H1 (cell line): ENCODE measurements around the gene HMCN1. TPM values are rescaled to one million over a fixed set of nuclear protein-coding genes. Genes with fewer than 3 reads are reported as not detected.

Source experiments
- CTCF ChIA-PET: fragments of 300-600 bp; sonication (Branson Sonifier 250); formaldehyde crosslinking; loops from one replicate; lab custom pipeline; 2021; ENCODE audit not compliant: partially characterized antibody; lab: Charles Lee
- POLR2A ChIA-PET: fragments of 300-600 bp; sonication (Branson Sonifier 250); formaldehyde crosslinking; loops from one replicate; lab custom pipeline; 2021; ENCODE audit warnings: inconsistent platforms; ENCODE audit not compliant: partially characterized antibody; lab: Charles Lee
- DNase-seq, 2 experiments: peaks; one replicate each; pipeline versions ENCODE4 v3.0.0 to v3.0.0-alpha.2; 2010 to 2022; ENCODE audit warnings: low spot score in 2 of 2, low read depth in 1 of 2, mixed read lengths in 1 of 2
- FAIRE-seq: peaks from 2 replicates; lab custom pipeline; 2011; peaks lifted over from hg19 to GRCh38; lab: Jason Lieb, UNC
- H2AFZ ChIP-seq: 2 replicates; pipeline ENCODE4 v1.8.1; 2012; ENCODE audit warnings: low read length, inconsistent platforms
- H2AK5ac ChIP-seq: 2 replicates; pipeline ENCODE4 v1.6.1; 2013; ENCODE audit warnings: low read depth, low read length
- H2BK120ac ChIP-seq: replicated peaks from 2 replicates; pipeline ENCODE3; 2013; ENCODE audit warnings: low read depth, low read length, inconsistent platforms
- H2BK12ac ChIP-seq: 2 replicates; pipeline ENCODE4 v1.6.1; 2013; ENCODE audit warnings: low read depth, low read length
- H2BK15ac ChIP-seq: 2 replicates; pipeline ENCODE4 v1.6.1; 2013; ENCODE audit warnings: low read length
- H2BK20ac ChIP-seq: 2 replicates; pipeline ENCODE4 v1.6.1; 2013; ENCODE audit warnings: low read length
- H2BK5ac ChIP-seq: 2 replicates; pipeline ENCODE4 v1.6.1; 2013; ENCODE audit warnings: low read depth, low read length
- H3K14ac ChIP-seq: 2 replicates; pipeline ENCODE4 v1.6.1; 2013; ENCODE audit warnings: inconsistent platforms; ENCODE audit not compliant: insufficient read length
- H3K18ac ChIP-seq: 2 replicates; pipeline ENCODE4 v1.6.1; 2013; ENCODE audit warnings: low read length; ENCODE audit errors: extremely low read depth
- H3K23ac ChIP-seq: 2 replicates; pipeline ENCODE4 v1.6.1; 2013; ENCODE audit warnings: inconsistent platforms; ENCODE audit not compliant: insufficient read length
- H3K23me2 ChIP-seq: 2 replicates; pipeline ENCODE4 v1.6.1; 2013; ENCODE audit warnings: low read depth, low read length
- H3K27ac ChIP-seq: 2 replicates; pipeline ENCODE4 v1.6.1; 2011; ENCODE audit warnings: low read depth, low read length, inconsistent platforms
- H3K27me3 ChIP-seq, 4 experiments: replicated peaks in 1 of 4; 1 replicate in 1 of 4; 2 replicates in 3 of 4; pipeline versions ENCODE4 v1.6.1 to v1.8.1; 2011 to 2013; ENCODE audit warnings: low read length in 3 of 4, mild to moderate bottlenecking in 3 of 4, inconsistent platforms in 2 of 4, mixed read lengths in 2 of 4, moderate library complexity in 1 of 4; ENCODE audit not compliant: control insufficient read depth in 3 of 4, insufficient read depth in 3 of 4; ENCODE audit errors: extremely low read depth in 1 of 4
- H3K36me3 ChIP-seq, 4 experiments: 2 replicates each; pipeline versions ENCODE4 v1.6.1 to v1.8.1; 2011 to 2013; ENCODE audit warnings: mild to moderate bottlenecking in 4 of 4, low read length in 3 of 4, moderate library complexity in 2 of 4, control low read depth in 1 of 4, inconsistent platforms in 1 of 4; ENCODE audit not compliant: insufficient read depth in 4 of 4, control insufficient read depth in 2 of 4
- H3K4ac ChIP-seq: replicated peaks from 2 replicates; pipeline ENCODE3; 2013; ENCODE audit warnings: low read length, low read depth, mixed read lengths, inconsistent platforms; ENCODE audit not compliant: insufficient read length
- H3K4me1 ChIP-seq, 4 experiments: replicated peaks in 1 of 4; 1 replicate in 1 of 4; 2 replicates in 3 of 4; pipeline versions ENCODE4 v1.6.1 to v1.8.1; 2011 to 2013; ENCODE audit warnings: low read length in 3 of 4, inconsistent platforms in 2 of 4, mixed read lengths in 1 of 4; ENCODE audit not compliant: insufficient read depth in 4 of 4, control insufficient read depth in 3 of 4
- H3K4me2 ChIP-seq, 2 experiments: 2 replicates each; pipeline versions ENCODE4 v1.6.1 to v1.8.1; 2011 to 2013; ENCODE audit warnings: low read depth in 2 of 2, low read length in 2 of 2, control low read depth in 1 of 2, inconsistent platforms in 1 of 2, mild to moderate bottlenecking in 1 of 2; ENCODE audit not compliant: insufficient read depth in 1 of 2
- H3K4me3 ChIP-seq, 4 experiments: fragments of 200-600, 300-600 bp in 1 of 4; sonication (generic), shearing (Covaris generic), sonication (Bioruptor Twin) in 1 of 4; 2 replicates each; pipeline versions ENCODE4 v1.5.1 to v1.8.1; 2011 to 2016; ENCODE audit warnings: low read length in 4 of 4, low read depth in 3 of 4, control low read depth in 2 of 4, inconsistent platforms in 2 of 4, mild to moderate bottlenecking in 2 of 4, mixed read lengths in 1 of 4, moderate library complexity in 1 of 4; ENCODE audit not compliant: insufficient read depth in 2 of 4; ENCODE audit errors: extremely low read depth in 1 of 4
- H3K56ac ChIP-seq: replicated peaks from 2 replicates; pipeline ENCODE3; 2013; ENCODE audit warnings: low read depth, mild to moderate bottlenecking, mixed read lengths, low read length, inconsistent platforms; ENCODE audit not compliant: insufficient read length
- H3K79me1 ChIP-seq: 2 replicates; pipeline ENCODE4 v1.6.1; 2013; ENCODE audit warnings: low read depth, low read length, control low read depth
- H3K79me2 ChIP-seq, 2 experiments: 2 replicates each; pipeline versions ENCODE4 v1.6.1 to v1.8.1; 2012 to 2013; ENCODE audit warnings: low read length in 2 of 2, mild to moderate bottlenecking in 2 of 2, inconsistent platforms in 1 of 2; ENCODE audit not compliant: insufficient read depth in 2 of 2, control insufficient read depth in 1 of 2
- H3K9ac ChIP-seq, 4 experiments: replicated peaks in 1 of 4; 1 replicate in 1 of 4; 2 replicates in 3 of 4; pipeline versions ENCODE4 v1.6.1 to v1.8.1; 2011 to 2013; ENCODE audit warnings: low read depth in 3 of 4, low read length in 3 of 4, control low read depth in 2 of 4, mild to moderate bottlenecking in 2 of 4, moderate library complexity in 2 of 4, inconsistent platforms in 1 of 4; ENCODE audit errors: extremely low read depth in 1 of 4
- H3K9me3 ChIP-seq, 2 experiments: 2 replicates each; pipeline versions ENCODE4 v1.6.1 to v1.8.1; 2012 to 2013; ENCODE audit warnings: mild to moderate bottlenecking in 2 of 2, moderate library complexity in 2 of 2, control low read depth in 1 of 2, inconsistent platforms in 1 of 2, low read depth in 1 of 2, low read length in 1 of 2, mixed read lengths in 1 of 2; ENCODE audit not compliant: insufficient read depth in 2 of 2
- H4K20me1 ChIP-seq, 2 experiments: replicated peaks in 1 of 2; 2 replicates each; pipeline versions ENCODE3 to v1.8.1; 2011 to 2013; ENCODE audit warnings: inconsistent platforms in 2 of 2, low read length in 2 of 2, mild to moderate bottlenecking in 1 of 2; ENCODE audit not compliant: insufficient read depth in 2 of 2, control insufficient read depth in 1 of 2
- H4K5ac ChIP-seq: 2 replicates; pipeline ENCODE4 v1.6.1; 2013; ENCODE audit warnings: low read length, low read depth, mixed read lengths, inconsistent platforms; ENCODE audit not compliant: insufficient read length
- H4K8ac ChIP-seq: 2 replicates; pipeline ENCODE4 v1.8.0; 2013; ENCODE audit warnings: mild to moderate bottlenecking, moderate library complexity, low read length, inconsistent platforms; ENCODE audit not compliant: insufficient read depth; ENCODE audit errors: extremely low read depth
- H4K91ac ChIP-seq: replicated peaks from 2 replicates; pipeline ENCODE3; 2013; ENCODE audit warnings: low read length, mixed read lengths, inconsistent platforms; ENCODE audit not compliant: insufficient read length
- CEBPB ChIP-seq: IDR thresholded peaks from 2 replicates; pipeline ENCODE4 v1.6.1; 2012; ENCODE audit warnings: low read depth, low read length
- CHD1 ChIP-seq: IDR thresholded peaks from 2 replicates; pipeline ENCODE4 v1.6.1; 2012; ENCODE audit warnings: low read depth, low read length, improper control_type of control experiment
- KDM4A ChIP-seq: IDR thresholded peaks from one replicate; pipeline ENCODE4 v1.7.1; 2012; ENCODE audit warnings: low read depth, mild to moderate bottlenecking, moderate library complexity, low read length, inconsistent platforms; ENCODE audit not compliant: severe bottlenecking
- RBBP5 ChIP-seq: IDR thresholded peaks from 2 replicates; pipeline ENCODE4 v1.7.1; 2012; ENCODE audit warnings: low read depth, mild to moderate bottlenecking, inconsistent platforms, low read length, moderate library complexity, borderline replicate concordance
- SAP30 ChIP-seq: fragments of 300-600 bp; sonication (generic); IDR thresholded peaks from 2 replicates; pipeline ENCODE4 v1.7.1; 2012; ENCODE audit warnings: low read length, moderate library complexity, mild to moderate bottlenecking, inconsistent platforms; ENCODE audit not compliant: insufficient read depth, insufficient replicate concordance
- SUZ12 ChIP-seq: fragments of 200-600 bp; sonication (generic); IDR thresholded peaks from 2 replicates; pipeline ENCODE4 v1.6.1; 2012; ENCODE audit warnings: mild to moderate bottlenecking, inconsistent platforms, low read length, moderate library complexity, mixed read lengths
- WGBS, 2 experiments: shearing (Covaris generic) in 1 of 2; methylation state at CpG; one replicate each; pipeline versions ENCODE4 v1.1.6 to v1.1.7; 2013 to 2015; ENCODE audit warnings: low lambda C conversion rate in 2 of 2, mixed read lengths in 2 of 2, inconsistent platforms in 1 of 2, low coverage in 1 of 2, missing lambda C conversion rate in 1 of 2; ENCODE audit not compliant: insufficient replicate concordance in 2 of 2, insufficient coverage in 1 of 2, insufficient read length in 1 of 2; ENCODE audit errors: extremely low coverage in 1 of 2, missing lambda C conversion rate in 1 of 2; 5-methylcytosine and 5-hydroxymethylcytosine counted together
- polyA plus RNA-seq, 7 experiments: library from polyadenylated mRNA; depleted of rRNA in 3 of 7; stranded (reverse) in 5 of 7; unstranded in 2 of 7; fragments of >200 nt in 5 of 7; fragments of 200-250 nt in 2 of 7; gene quantifications; 1 replicate in 5 of 7; 2 replicates in 1 of 7; 4 replicates in 1 of 7; pipeline versions ENCODE4 v1.2.1 to v1.2.3, GENCODE V29; 2011 to 2013; ENCODE audit warnings: missing spikeins in 2 of 7, mixed read lengths in 2 of 7
- total RNA-seq: library from RNA; stranded (reverse); fragmentation: NEBNext Ultra II Directional; extraction: Animal tissue kit (Norgen Biotek cat#: 25700); gene quantifications from 2 replicates; pipeline ENCODE4 v1.2.1, GENCODE V29; 2021
- TF ChIP-seq, protein P1 (sequence below): IDR thresholded peaks from 2 replicates; pipeline ENCODE4 v1.6.1; 2012; ENCODE audit warnings: inconsistent platforms

HMCN1 gene
- total and polyA plus RNA-seq, 2 of the 8 experiments (the other 6 are each of a cell fraction or from before 2014, with no cell fraction given): 13.8 to 14.6 TPM

- WGBS, 2 experiments: 95% methylated on average over 4 of the region's 4 CpGs; no CpG with 5 or more reads in 1 of the 2 experiments
- POLR2A ChIA-PET: no interaction called here
- no peak overlapping the region for H4K5ac ChIP-seq
- no peak overlapping the region for H3K4ac ChIP-seq
- no peaks in the 10 kb centered on the region for H3K23me2 ChIP-seq
- no peak overlapping the region for H3K56ac ChIP-seq
- DNase-seq (no peak), FAIRE-seq (no peak)
- no peak overlapping the region for H4K8ac ChIP-seq
- no peak overlapping the region for H2BK5ac ChIP-seq
- H3K9ac ChIP-seq: no peak overlapping the region
- H2BK12ac ChIP-seq: no peak overlapping the region
- no peak overlapping the region for H2AK5ac ChIP-seq
- no peaks in the 10 kb centered on the region for H3K27me3 ChIP-seq
- H3K79me2 ChIP-seq: no peaks in the 10 kb centered on the region
- no peaks in the 10 kb centered on the region for H3K79me1 ChIP-seq
- H2BK20ac ChIP-seq: no peak overlapping the region
- H3K36me3 ChIP-seq: no peaks in the 10 kb centered on the region
- no peak overlapping the region for H3K14ac ChIP-seq
- H3K9me3 ChIP-seq: no peaks in the 10 kb centered on the region
- H2AFZ ChIP-seq: no peak overlapping the region
- H3K4me2 ChIP-seq: no peak overlapping the region
- no peak overlapping the region for H3K23ac ChIP-seq
- H2BK15ac ChIP-seq: no peak overlapping the region
- CTCF ChIA-PET: no interaction called here
- no peak overlapping the region for H3K27ac ChIP-seq
- H2BK120ac ChIP-seq: no peak overlapping the region
- no peaks in the 10 kb centered on the region for H3K4me1 ChIP-seq
- no peak overlapping the region for H4K91ac ChIP-seq
- H3K18ac ChIP-seq: no peak overlapping the region
- no peak overlapping the region for H3K4me3 ChIP-seq
- H4K20me1 ChIP-seq: no peaks in the 10 kb centered on the region
- no peak for TF ChIP-seq KDM4A
- no peak for TF ChIP-seq CHD1
- TF ChIP-seq SAP30: no peak
- no peak for TF ChIP-seq RBBP5
- TF ChIP-seq, protein P1, sequence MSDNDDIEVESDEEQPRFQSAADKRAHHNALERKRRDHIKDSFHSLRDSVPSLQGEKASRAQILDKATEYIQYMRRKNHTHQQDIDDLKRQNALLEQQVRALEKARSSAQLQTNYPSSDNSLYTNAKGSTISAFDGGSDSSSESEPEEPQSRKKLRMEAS: no peak
- TF ChIP-seq CEBPB: no peak
- no peak for TF ChIP-seq SUZ12
Measured at GRCh38 chr1:186076006-186076405, 341.8 kb downstream of the HMCN1 start.
